ENCODE measurements around the gene PTH2R.

Gene PTH2R

DNA sequence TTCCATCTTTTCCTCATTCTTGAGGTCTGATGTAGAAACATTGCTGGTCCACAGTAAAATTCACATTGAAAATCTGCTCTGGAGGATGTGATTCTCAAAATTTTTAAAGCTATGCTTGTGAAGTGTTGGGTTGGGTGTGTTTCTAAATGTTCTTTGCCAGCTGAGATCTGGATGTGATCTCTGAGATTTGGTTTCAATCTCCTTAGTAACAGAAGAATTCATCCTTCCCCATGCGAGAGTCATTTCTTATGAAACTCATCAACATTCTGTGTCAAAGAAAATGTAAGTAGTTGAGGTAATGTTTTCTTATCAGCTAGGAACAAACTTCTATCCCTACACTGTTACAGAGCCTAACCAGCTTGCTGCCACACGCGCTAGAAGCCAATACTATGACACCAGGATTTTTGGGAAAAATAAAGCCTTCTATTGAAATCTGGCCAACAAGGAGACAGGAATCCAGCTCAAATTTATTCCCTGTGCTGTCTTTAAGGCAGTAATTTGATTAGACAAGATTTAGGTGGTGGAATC is 134.9 kb downstream of the PTH2R start:
- H3K79me2 ChIP-seq (ENCODE audit: control insufficient read depth, insufficient read depth, low read length, poor library complexity): no peaks in the 10 kb centered on the region
- no peak overlapping the region for H2AFZ ChIP-seq (ENCODE audit: insufficient read depth, low read length, poor library complexity)
- no peak overlapping the region for H4K12ac ChIP-seq (ENCODE audit: low read depth, low read length)
- H3K27me3 ChIP-seq (ENCODE audit: insufficient read depth, low read length): no peaks in the 10 kb centered on the region
- no CpG with 5 or more reads among the region's 3 CpGs for WGBS (ENCODE audit: extremely low coverage, insufficient coverage, insufficient read length)
- H3K23ac ChIP-seq (ENCODE audit: low read length): no peak overlapping the region
- H3K18ac ChIP-seq (ENCODE audit: low read length): no peak overlapping the region
- H3K27ac ChIP-seq (ENCODE audit: low read depth, low read length): no peak overlapping the region
- no peak overlapping the region for H2BK12ac ChIP-seq (ENCODE audit: low read length)
- H3K9me3 ChIP-seq (ENCODE audit: insufficient read depth, low read depth, low read length): peaks cover 3% of the 10 kb centered on the region
- H3K14ac ChIP-seq (ENCODE audit: low read length): no peak overlapping the region
- H3K4ac ChIP-seq (ENCODE audit: low read depth, low read length): no peak overlapping the region
- H3K4me2 ChIP-seq (ENCODE audit: low read length): no peak overlapping the region
- no peak overlapping the region for H2AK5ac ChIP-seq (ENCODE audit: low read length)
- no peaks in the 10 kb centered on the region for H3K36me3 ChIP-seq (ENCODE audit: control insufficient read depth in 1 of 2, insufficient read depth in 2 of 2, low read length in 2 of 2)
- no peak overlapping the region for H3K4me3 ChIP-seq (ENCODE audit: low read depth, low read length)
- H3K79me1 ChIP-seq (ENCODE audit: low read length): no peaks in the 10 kb centered on the region
- no peak overlapping the region for H4K91ac ChIP-seq (ENCODE audit: low read depth, low read length)
- no peak for DNase-seq
- no peak overlapping the region for H4K8ac ChIP-seq (ENCODE audit: low read depth, low read length)
- no peak overlapping the region for H2BK5ac ChIP-seq (ENCODE audit: low read depth, low read length, poor library complexity)
- H2BK120ac ChIP-seq (ENCODE audit: insufficient read depth, low read length, poor library complexity): no peak overlapping the region
- no peaks in the 10 kb centered on the region for H3K4me1 ChIP-seq (ENCODE audit: control insufficient read depth in 1 of 2, insufficient read depth in 2 of 2, low read length in 2 of 2)
- H3K9ac ChIP-seq (ENCODE audit: low read length): no peak overlapping the region

DNA sequence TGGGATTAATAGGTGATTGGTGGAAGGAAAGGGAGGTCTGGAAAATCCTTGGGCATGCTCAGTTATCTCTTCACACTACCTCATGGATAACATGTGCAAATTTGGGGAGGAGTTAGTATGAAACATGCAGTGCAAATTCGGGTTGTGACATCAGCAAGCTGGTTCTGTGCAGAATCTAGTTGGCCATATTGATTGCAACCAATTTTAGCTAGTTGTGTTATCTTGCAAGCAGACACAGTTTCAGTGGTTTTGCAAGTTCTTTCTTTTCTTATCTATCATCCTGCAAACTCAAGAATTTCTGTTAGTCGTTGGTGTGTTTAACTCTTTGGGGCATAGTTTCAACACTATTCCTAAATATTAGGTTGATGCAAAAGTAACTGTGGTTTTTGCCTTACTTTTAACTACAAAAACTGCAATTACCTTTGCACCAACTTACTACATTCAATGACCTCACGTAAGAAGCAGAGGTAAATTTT is 135.4 kb downstream of the PTH2R start:
- H4K91ac ChIP-seq (ENCODE audit: low read depth, low read length): no peak overlapping the region
- no peak overlapping the region for H2BK5ac ChIP-seq (ENCODE audit: low read depth, low read length, poor library complexity)
- H3K4ac ChIP-seq (ENCODE audit: low read depth, low read length): no peak overlapping the region
- H3K79me2 ChIP-seq (ENCODE audit: control insufficient read depth, insufficient read depth, low read length, poor library complexity): no peaks in the 10 kb centered on the region
- H3K27me3 ChIP-seq (ENCODE audit: insufficient read depth, low read length): no peaks in the 10 kb centered on the region
- no peak overlapping the region for H2AK5ac ChIP-seq (ENCODE audit: low read length)
- no peak overlapping the region for H3K14ac ChIP-seq (ENCODE audit: low read length)
- no peak overlapping the region for H3K18ac ChIP-seq (ENCODE audit: low read length)
- no peak overlapping the region for H3K23ac ChIP-seq (ENCODE audit: low read length)
- no peak overlapping the region for H3K27ac ChIP-seq (ENCODE audit: low read depth, low read length)
- DNase-seq: no peak
- H3K4me2 ChIP-seq (ENCODE audit: low read length): no peak overlapping the region
- H3K36me3 ChIP-seq (ENCODE audit: control insufficient read depth in 1 of 2, insufficient read depth in 2 of 2, low read length in 2 of 2): no peaks in the 10 kb centered on the region
- no peaks in the 10 kb centered on the region for H3K9me3 ChIP-seq (ENCODE audit: insufficient read depth, low read depth, low read length)
- H2AFZ ChIP-seq (ENCODE audit: insufficient read depth, low read length, poor library complexity): no peak overlapping the region
- no CpG with 5 or more reads among the region's 3 CpGs for WGBS (ENCODE audit: extremely low coverage, insufficient coverage, insufficient read length)
- H3K4me3 ChIP-seq (ENCODE audit: low read depth, low read length): no peak overlapping the region
- no peaks in the 10 kb centered on the region for H3K4me1 ChIP-seq (ENCODE audit: control insufficient read depth in 1 of 2, insufficient read depth in 2 of 2, low read length in 2 of 2)
- H2BK120ac ChIP-seq (ENCODE audit: insufficient read depth, low read length, poor library complexity): no peak overlapping the region
- no peak overlapping the region for H3K9ac ChIP-seq (ENCODE audit: low read length)
- no peak overlapping the region for H4K8ac ChIP-seq (ENCODE audit: low read depth, low read length)
- H3K79me1 ChIP-seq (ENCODE audit: low read length): no peaks in the 10 kb centered on the region
- no peak overlapping the region for H4K12ac ChIP-seq (ENCODE audit: low read depth, low read length)
- no peak overlapping the region for H2BK12ac ChIP-seq (ENCODE audit: low read length)

DNA sequence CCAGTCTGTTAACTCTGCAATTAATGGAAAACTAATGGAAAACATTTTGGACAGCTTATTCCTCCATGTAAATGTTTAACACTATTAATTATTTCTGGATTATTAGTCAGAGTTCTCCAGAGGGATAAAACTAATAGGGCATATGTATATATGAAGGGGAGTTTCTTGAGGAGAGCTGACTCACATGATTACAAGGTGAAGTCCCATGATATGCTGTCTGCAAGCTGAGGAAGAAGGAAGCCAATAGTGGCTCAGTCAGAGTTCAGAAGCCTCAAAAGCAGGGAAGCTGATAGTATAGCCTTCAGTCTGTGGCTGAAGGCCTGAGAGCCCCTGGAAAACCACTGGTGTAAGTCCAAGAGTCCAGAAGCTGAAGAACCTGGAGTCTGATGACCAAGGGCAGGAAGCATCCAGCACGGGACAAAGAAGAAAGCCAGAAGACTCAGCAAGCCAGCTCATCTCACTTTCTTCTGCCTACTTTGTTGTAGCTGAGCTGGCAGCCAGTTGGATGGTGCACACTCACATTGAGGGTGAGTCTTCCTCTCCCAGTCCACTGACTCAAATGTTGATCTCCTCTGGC is 136.0 kb downstream of the PTH2R start:
- H3K9me3 ChIP-seq (ENCODE audit: insufficient read depth, low read depth, low read length): no peaks in the 10 kb centered on the region
- no peak overlapping the region for H3K9ac ChIP-seq (ENCODE audit: low read length)
- H3K4ac ChIP-seq (ENCODE audit: low read depth, low read length): no peak overlapping the region
- no peak overlapping the region for H4K91ac ChIP-seq (ENCODE audit: low read depth, low read length)
- H2BK120ac ChIP-seq (ENCODE audit: insufficient read depth, low read length, poor library complexity): no peak overlapping the region
- WGBS (ENCODE audit: extremely low coverage, insufficient coverage, insufficient read length): no CpG with 5 or more reads among the region's 1 CpG
- no peaks in the 10 kb centered on the region for H3K79me1 ChIP-seq (ENCODE audit: low read length)
- H3K27ac ChIP-seq (ENCODE audit: low read depth, low read length): no peak overlapping the region
- H3K14ac ChIP-seq (ENCODE audit: low read length): no peak overlapping the region
- no peak overlapping the region for H3K23ac ChIP-seq (ENCODE audit: low read length)
- no peak overlapping the region for H4K12ac ChIP-seq (ENCODE audit: low read depth, low read length)
- DNase-seq: no peak
- no peaks in the 10 kb centered on the region for H3K36me3 ChIP-seq (ENCODE audit: control insufficient read depth in 1 of 2, insufficient read depth in 2 of 2, low read length in 2 of 2)
- H3K79me2 ChIP-seq (ENCODE audit: control insufficient read depth, insufficient read depth, low read length, poor library complexity): no peaks in the 10 kb centered on the region
- no peak overlapping the region for H2BK5ac ChIP-seq (ENCODE audit: low read depth, low read length, poor library complexity)
- H3K18ac ChIP-seq (ENCODE audit: low read length): no peak overlapping the region
- H3K4me3 ChIP-seq (ENCODE audit: low read depth, low read length): no peak overlapping the region
- no peak overlapping the region for H2AK5ac ChIP-seq (ENCODE audit: low read length)
- no peak overlapping the region for H2AFZ ChIP-seq (ENCODE audit: insufficient read depth, low read length, poor library complexity)
- no peak overlapping the region for H2BK12ac ChIP-seq (ENCODE audit: low read length)
- no peak overlapping the region for H3K4me2 ChIP-seq (ENCODE audit: low read length)
- no peaks in the 10 kb centered on the region for H3K27me3 ChIP-seq (ENCODE audit: insufficient read depth, low read length)
- H4K8ac ChIP-seq (ENCODE audit: low read depth, low read length): no peak overlapping the region
- H3K4me1 ChIP-seq (ENCODE audit: control insufficient read depth in 1 of 2, insufficient read depth in 2 of 2, low read length in 2 of 2): no peaks in the 10 kb centered on the region
